Measurements from ENCODE around the gene SH3GL3.

The SH3GL3 gene

GRCh38 chr15:83561661-83562060 lies 114.5 kb downstream of the SH3GL3 start:
- TF ChIP-seq TAF1 (IDR thresholded peaks at IDR 0.05; ENCODE audit: borderline replicate concordance, insufficient read depth, low read length) (no peak), REST (IDR thresholded peaks at IDR 0.05; ENCODE audit: insufficient read depth in 1 of 2, low read depth in 2 of 2, low read length in 2 of 2) (no peak), POLR2AphosphoS5 (IDR thresholded peaks at IDR 0.05; ENCODE audit: low read depth, low read length) (no peak), FOXP2 (optimal IDR thresholded peaks at IDR 0.05; ENCODE audit: borderline replicate concordance, extremely low read depth, extremely low read length, insufficient read depth) (no peak), SIN3A (IDR thresholded peaks at IDR 0.05; ENCODE audit: borderline replicate concordance, insufficient read depth, low read length) (no peak)

GRCh38 chr15:83565138-83565537 lies 118.0 kb downstream of the SH3GL3 start:
- TF ChIP-seq POLR2AphosphoS5 (IDR thresholded peaks at IDR 0.05; ENCODE audit: low read depth, low read length) (no peak), FOXP2 (optimal IDR thresholded peaks at IDR 0.05; ENCODE audit: borderline replicate concordance, extremely low read depth, extremely low read length, insufficient read depth) (no peak), REST (IDR thresholded peaks at IDR 0.05; ENCODE audit: insufficient read depth in 1 of 2, low read depth in 2 of 2, low read length in 2 of 2) (no peak), TAF1 (IDR thresholded peaks at IDR 0.05; ENCODE audit: borderline replicate concordance, insufficient read depth, low read length) (no peak), SIN3A (IDR thresholded peaks at IDR 0.05; ENCODE audit: borderline replicate concordance, insufficient read depth, low read length) (no peak)

GRCh38 chr15:83565553-83566159 lies 118.5 kb downstream of the SH3GL3 start:
- no peak for TF ChIP-seq POLR2AphosphoS5 (IDR thresholded peaks at IDR 0.05; ENCODE audit: low read depth, low read length)
- no peak for TF ChIP-seq TAF1 (IDR thresholded peaks at IDR 0.05; ENCODE audit: borderline replicate concordance, insufficient read depth, low read length)
- no peak for TF ChIP-seq REST (IDR thresholded peaks at IDR 0.05; ENCODE audit: insufficient read depth in 1 of 2, low read depth in 2 of 2, low read length in 2 of 2)
- TF ChIP-seq FOXP2 (optimal IDR thresholded peaks at IDR 0.05; ENCODE audit: borderline replicate concordance, extremely low read depth, extremely low read length, insufficient read depth): no peak
- no peak for TF ChIP-seq SIN3A (IDR thresholded peaks at IDR 0.05; ENCODE audit: borderline replicate concordance, insufficient read depth, low read length)

- TF ChIP-seq FOXP2 (optimal IDR thresholded peaks at IDR 0.05; ENCODE audit: borderline replicate concordance, extremely low read depth, extremely low read length, insufficient read depth) (no peak), POLR2AphosphoS5 (IDR thresholded peaks at IDR 0.05; ENCODE audit: low read depth, low read length) (no peak), TAF1 (IDR thresholded peaks at IDR 0.05; ENCODE audit: borderline replicate concordance, insufficient read depth, low read length) (no peak), REST (IDR thresholded peaks at IDR 0.05; ENCODE audit: insufficient read depth in 1 of 2, low read depth in 2 of 2, low read length in 2 of 2) (no peak), SIN3A (IDR thresholded peaks at IDR 0.05; ENCODE audit: borderline replicate concordance, insufficient read depth, low read length) (no peak)
Observed at GRCh38 chr15:83567318-83567717, 120.2 kb downstream of the SH3GL3 start.

Data from PFSK-1 (cell line).